Activated CD4-positive, alpha-beta memory T cell treated with anti-CD3 and anti-CD28 coated beads, Interleukin-2, amount 10 ng/mL, durations not matched to agents 7 days and 5 days (primary cell): ENCODE measurements around the gene ERRFI1. TPM values are rescaled to one million over a fixed set of nuclear protein-coding genes. Genes with fewer than 3 reads are reported as not detected.
"Not testable (repeated sequence)": the region's sequence is repeated elsewhere in the genome, so short reads cannot be mapped to it uniquely, and the experiment has no call there.

Source experiments
- CTCF ChIA-PET: fragments of 350-600 bp; sonication (Branson Sonifier 250); formaldehyde crosslinking; loops from one replicate; lab custom pipeline; 2021; ENCODE audit warnings: antibody characterized with exemption, inconsistent platforms; lab: Charles Lee
- POLR2A ChIA-PET: fragments of 350-600 bp; sonication (Branson Sonifier 250); formaldehyde crosslinking; loops from one replicate; lab custom pipeline; 2021; ENCODE audit warnings: antibody characterized with exemption; lab: Charles Lee
- DNase-seq: peaks from one replicate; pipeline ENCODE4 v3.0.0-alpha.2; 2020
- H3K27ac Mint-ChIP-seq: one replicate; pipeline ENCODE4 v1.8.0; 2021; ENCODE audit warnings: mild to moderate bottlenecking, mixed read lengths
- H3K27me3 Mint-ChIP-seq: one replicate; pipeline ENCODE4 v1.8.0; 2021; ENCODE audit warnings: mixed read lengths
- H3K36me3 Mint-ChIP-seq: one replicate; pipeline ENCODE4 v1.8.0; 2021; ENCODE audit warnings: low read depth, mixed read lengths
- H3K4me1 Mint-ChIP-seq: one replicate; pipeline ENCODE4 v1.8.0; 2021; ENCODE audit warnings: mixed read lengths
- H3K4me3 Mint-ChIP-seq: one replicate; pipeline ENCODE4 v1.8.0; 2021; ENCODE audit warnings: mild to moderate bottlenecking, mixed read lengths
- H3K9me3 Mint-ChIP-seq: one replicate; pipeline ENCODE4 v1.8.0; 2021; ENCODE audit warnings: mixed read lengths
- total RNA-seq, 2 experiments: library from RNA; stranded (reverse); gene quantifications; one replicate each; pipeline ENCODE4 v1.2.3, GENCODE V29; 2021

The ERRFI1 gene
- total RNA-seq, 2 experiments from 2014 or later, result 0.83 to 1.0 TPM

- ChIA-PET POLR2A (no interaction called here), CTCF (interaction anchor here (0.7 kb wide), 2 partner anchors 27 to 186 kb away, joined by 3 to 4 read pairs; no protein-coding TSS in a partner anchor)
- peaks cover 2% of the 10 kb centered on the region for H3K4me1 Mint-ChIP-seq
- peaks cover 2% of the 10 kb centered on the region for H3K27me3 Mint-ChIP-seq
- no peaks in the 10 kb centered on the region for H3K36me3 Mint-ChIP-seq
- no peak overlapping the region for H3K4me3 Mint-ChIP-seq
- no peak for DNase-seq
- no peak overlapping the region for H3K27ac Mint-ChIP-seq
- no peaks in the 10 kb centered on the region for H3K9me3 Mint-ChIP-seq
Observed at GRCh38 chr1:8055973-8056372, 29.9 kb upstream of the ERRFI1 start.

- H3K4me3 Mint-ChIP-seq, result no peak overlapping the region
- POLR2A ChIA-PET, result no interaction called here
- no peak for DNase-seq
- peaks cover 2% of the 10 kb centered on the region for H3K4me1 Mint-ChIP-seq
- CTCF ChIA-PET, result interaction anchor here (0.6 to 2.6 kb wide), 3 partner anchors 39 to 158 kb away, joined by 3 to 8 read pairs (median 3); no protein-coding TSS in a partner anchor
- H3K27me3 Mint-ChIP-seq, result peaks cover 2% of the 10 kb centered on the region
- H3K9me3 Mint-ChIP-seq, result no peaks in the 10 kb centered on the region
- H3K27ac Mint-ChIP-seq, result no peak overlapping the region
- H3K36me3 Mint-ChIP-seq, result no peaks in the 10 kb centered on the region
Observed at GRCh38 chr1:8053878-8054567, 27.9 kb upstream of the ERRFI1 start.

GRCh38 chr1:8051650-8052049, 25.5 kb upstream of the ERRFI1 start:
- ChIA-PET POLR2A (interaction anchor here (0.8 kb wide), 1 partner anchor 18 kb away, joined by 3 read pairs; no protein-coding TSS in a partner anchor), CTCF (interaction anchor here (2.6 kb wide), 1 partner anchor 36 kb away, joined by 8 read pairs; no protein-coding TSS in a partner anchor)
- Mint-ChIP-seq H3K27me3 (peaks cover 2% of the 10 kb centered on the region), H3K9me3 (no peaks in the 10 kb centered on the region), H3K4me1 (peaks cover 2% of the 10 kb centered on the region), H3K27ac (no peak overlapping the region), H3K4me3 (no peak overlapping the region), H3K36me3 (no peaks in the 10 kb centered on the region)
- no peak for DNase-seq

GRCh38 chr1:8049229-8049628, 23.1 kb upstream of the ERRFI1 start:
- H3K4me3 Mint-ChIP-seq, H3K36me3 Mint-ChIP-seq, H3K4me1 Mint-ChIP-seq, H3K9me3 Mint-ChIP-seq, POLR2A ChIA-PET, DNase-seq, H3K27me3 Mint-ChIP-seq, H3K27ac Mint-ChIP-seq: not testable (repeated sequence)
- CTCF ChIA-PET, result interaction anchor here (1.3 kb wide), 1 partner anchor 34 kb away, joined by 3 read pairs; no protein-coding TSS in a partner anchor

GRCh38 chr1:8047686-8048445, 21.8 kb upstream of the ERRFI1 start:
- Mint-ChIP-seq H3K27ac (no peak overlapping the region), H3K9me3 (no peaks in the 10 kb centered on the region), H3K27me3 (peaks cover 2% of the 10 kb centered on the region), H3K4me1 (peaks cover 3% of the 10 kb centered on the region), H3K36me3 (no peaks in the 10 kb centered on the region), H3K4me3 (no peak overlapping the region)
- no peak for DNase-seq
- CTCF ChIA-PET, result no interaction called here
- POLR2A ChIA-PET, result no interaction called here

GRCh38 chr1:8047112-8047511, 21.0 kb upstream of the ERRFI1 start:
- H3K4me3 Mint-ChIP-seq, result no peak overlapping the region
- CTCF ChIA-PET, result no interaction called here
- H3K36me3 Mint-ChIP-seq, result no peaks in the 10 kb centered on the region
- peaks cover 2% of the 10 kb centered on the region for H3K27me3 Mint-ChIP-seq
- no peak overlapping the region for H3K27ac Mint-ChIP-seq
- no peaks in the 10 kb centered on the region for H3K9me3 Mint-ChIP-seq
- peaks cover 3% of the 10 kb centered on the region for H3K4me1 Mint-ChIP-seq
- no peak for DNase-seq
- POLR2A ChIA-PET, result no interaction called here

GRCh38 chr1:8046391-8046790, 20.3 kb upstream of the ERRFI1 start:
- Mint-ChIP-seq H3K27ac (no peak overlapping the region), H3K4me1 (peaks cover 3% of the 10 kb centered on the region), H3K4me3 (no peak overlapping the region), H3K36me3 (no peaks in the 10 kb centered on the region), H3K27me3 (peaks cover 2% of the 10 kb centered on the region), H3K9me3 (no peaks in the 10 kb centered on the region)
- DNase-seq, result no peak
- POLR2A ChIA-PET, result no interaction called here
- CTCF ChIA-PET, result no interaction called here

GRCh38 chr1:8043621-8044020, 17.5 kb upstream of the ERRFI1 start:
- ChIA-PET CTCF (no interaction called here), POLR2A (no interaction called here)
- Mint-ChIP-seq H3K4me3 (no peak overlapping the region), H3K9me3 (no peaks in the 10 kb centered on the region), H3K36me3 (no peaks in the 10 kb centered on the region), H3K27ac (no peak overlapping the region), H3K27me3 (peaks cover 2% of the 10 kb centered on the region), H3K4me1 (peaks cover 3% of the 10 kb centered on the region)
- no peak for DNase-seq

- H3K27me3 Mint-ChIP-seq, result peaks cover 2% of the 10 kb centered on the region
- H3K4me3 Mint-ChIP-seq, result no peak overlapping the region
- DNase-seq, result no peak
- CTCF ChIA-PET, result interaction anchor here (2.4 kb wide), 1 partner anchor 27 kb away, joined by 6 read pairs; no protein-coding TSS in a partner anchor
- POLR2A ChIA-PET, result no interaction called here
- H3K9me3 Mint-ChIP-seq, result no peaks in the 10 kb centered on the region
- peaks cover 3% of the 10 kb centered on the region for H3K4me1 Mint-ChIP-seq
- no peak overlapping the region for H3K27ac Mint-ChIP-seq
- no peaks in the 10 kb centered on the region for H3K36me3 Mint-ChIP-seq
Observed at GRCh38 chr1:8042134-8042533, 16.0 kb upstream of the ERRFI1 start.

GRCh38 chr1:8040586-8040985, 14.5 kb upstream of the ERRFI1 start:
- Mint-ChIP-seq H3K27ac (no peak overlapping the region), H3K27me3 (peaks cover 6% of the 10 kb centered on the region), H3K4me1 (no peaks in the 10 kb centered on the region), H3K36me3 (no peaks in the 10 kb centered on the region), H3K4me3 (no peak overlapping the region), H3K9me3 (no peaks in the 10 kb centered on the region)
- no peak for DNase-seq
- CTCF ChIA-PET, result no interaction called here
- POLR2A ChIA-PET, result no interaction called here

- POLR2A ChIA-PET, result no interaction called here
- no peaks in the 10 kb centered on the region for H3K4me1 Mint-ChIP-seq
- CTCF ChIA-PET, result no interaction called here
- H3K27me3 Mint-ChIP-seq, result peaks cover 6% of the 10 kb centered on the region
- H3K36me3 Mint-ChIP-seq, result no peaks in the 10 kb centered on the region
- no peak for DNase-seq
- H3K27ac Mint-ChIP-seq, result no peak overlapping the region
- H3K9me3 Mint-ChIP-seq, result no peaks in the 10 kb centered on the region
- H3K4me3 Mint-ChIP-seq, result no peak overlapping the region
Observed at GRCh38 chr1:8039071-8039470, 13.0 kb upstream of the ERRFI1 start.

- ChIA-PET POLR2A (no interaction called here), CTCF (interaction anchor here (1.7 kb wide), 1 partner anchor 19 kb away, joined by 5 read pairs; no protein-coding TSS in a partner anchor)
- H3K4me3 Mint-ChIP-seq, result no peak overlapping the region
- no peaks in the 10 kb centered on the region for H3K36me3 Mint-ChIP-seq
- no peaks in the 10 kb centered on the region for H3K4me1 Mint-ChIP-seq
- H3K27me3 Mint-ChIP-seq, result peaks cover 6% of the 10 kb centered on the region
- H3K9me3 Mint-ChIP-seq, result no peaks in the 10 kb centered on the region
- no peak for DNase-seq
- H3K27ac Mint-ChIP-seq, result no peak overlapping the region
Observed at GRCh38 chr1:8035289-8035688, 9.2 kb upstream of the ERRFI1 start.

- POLR2A ChIA-PET, result no interaction called here
Observed at GRCh38 chr1:8033322-8033721, 7.2 kb upstream of the ERRFI1 start.

More at GRCh38 chr1:8033322-8033721, 7.2 kb upstream of the ERRFI1 start:
- Mint-ChIP-seq H3K4me3 (no peak overlapping the region), H3K36me3 (no peaks in the 10 kb centered on the region), H3K4me1 (no peaks in the 10 kb centered on the region), H3K9me3 (no peaks in the 10 kb centered on the region), H3K27ac (no peak overlapping the region), H3K27me3 (peaks cover 9% of the 10 kb centered on the region)
- CTCF ChIA-PET, result interaction anchor here (0.8 to 2.3 kb wide), 4 partner anchors 16 to 317 kb away, joined by 3 to 8 read pairs (median 5); no protein-coding TSS in a partner anchor
- DNase-seq, result no peak
